SK-N-MC (cell line): Measurements from ENCODE around the gene GDNF.

Experiments
- EZH2 ChIP-seq: fragments of 200-600 bp; sonication (generic); IDR thresholded peaks from one replicate; pipeline ENCODE4 v1.6.1; 2017; ENCODE audit warnings: antibody characterized with exemption
- FOXP2 ChIP-seq: optimal IDR thresholded peaks from 2 replicates; pipeline ENCODE3; 2011; ENCODE audit warnings: mild to moderate bottlenecking, moderate library complexity; ENCODE audit not compliant: insufficient read depth; ENCODE audit errors: extremely low read length, control extremely low read depth
- POLR2AphosphoS5 ChIP-seq: IDR thresholded peaks from 2 replicates; pipeline ENCODE4 v1.6.1; 2012; ENCODE audit warnings: mild to moderate bottlenecking, low read depth, low read length, borderline replicate concordance

DNA sequence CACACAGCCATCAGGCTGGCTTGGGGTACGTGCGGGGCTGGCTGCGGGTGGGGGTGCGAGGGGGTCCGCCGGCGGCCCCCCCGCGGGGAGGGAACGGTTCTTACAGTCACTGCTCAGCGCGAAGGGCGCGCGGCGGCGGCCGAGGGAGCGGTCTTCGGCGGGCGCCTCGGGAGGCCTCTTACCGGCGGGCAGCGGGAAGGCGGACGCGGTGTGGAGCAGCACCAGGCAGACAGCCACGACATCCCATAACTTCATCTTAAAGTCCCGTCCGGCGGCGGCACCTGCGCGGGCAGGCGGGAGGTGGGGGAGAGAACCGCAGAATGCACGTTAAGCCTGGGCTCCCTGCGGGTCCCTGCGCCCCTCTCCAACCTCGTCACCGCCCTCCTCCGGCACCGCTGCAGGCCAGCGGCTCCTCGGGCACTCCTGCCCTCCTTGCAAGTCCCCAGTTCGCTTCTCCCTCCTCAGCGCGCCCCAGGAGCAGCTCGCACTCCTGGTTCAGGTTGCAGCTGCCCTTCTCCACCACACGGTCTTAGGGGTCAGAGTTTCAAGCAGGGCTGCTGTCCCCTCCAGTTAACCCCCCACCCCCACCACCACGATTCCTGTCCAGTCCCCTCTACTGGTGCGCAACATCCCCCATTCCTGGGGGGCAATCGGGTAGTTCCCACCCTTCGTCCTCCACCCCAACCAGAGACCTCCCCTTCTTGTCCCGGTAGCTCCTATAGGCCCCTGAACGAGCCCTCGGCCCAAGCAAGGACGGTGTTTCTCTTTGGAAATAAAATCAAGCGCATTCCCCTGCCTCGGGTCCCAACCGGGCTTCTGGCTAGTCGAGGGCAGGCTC lies 5.1 kb downstream of the GDNF start:
- TF ChIP-seq EZH2 (no peak), POLR2AphosphoS5 (no peak), FOXP2 (no peak)
